Aortic smooth muscle cell (primary cell): ENCODE data around the gene CROCC. TPM values are rescaled to one million over a fixed set of nuclear protein-coding genes. Genes with fewer than 3 reads are reported as not detected.

Source experiments
- total RNA-seq: library from RNA; depleted of rRNA; stranded (reverse); fragments of >200 nt; gene quantifications from 2 replicates; pipeline ENCODE4 v1.2.3, GENCODE V29; 2014

The CROCC gene, protein sequence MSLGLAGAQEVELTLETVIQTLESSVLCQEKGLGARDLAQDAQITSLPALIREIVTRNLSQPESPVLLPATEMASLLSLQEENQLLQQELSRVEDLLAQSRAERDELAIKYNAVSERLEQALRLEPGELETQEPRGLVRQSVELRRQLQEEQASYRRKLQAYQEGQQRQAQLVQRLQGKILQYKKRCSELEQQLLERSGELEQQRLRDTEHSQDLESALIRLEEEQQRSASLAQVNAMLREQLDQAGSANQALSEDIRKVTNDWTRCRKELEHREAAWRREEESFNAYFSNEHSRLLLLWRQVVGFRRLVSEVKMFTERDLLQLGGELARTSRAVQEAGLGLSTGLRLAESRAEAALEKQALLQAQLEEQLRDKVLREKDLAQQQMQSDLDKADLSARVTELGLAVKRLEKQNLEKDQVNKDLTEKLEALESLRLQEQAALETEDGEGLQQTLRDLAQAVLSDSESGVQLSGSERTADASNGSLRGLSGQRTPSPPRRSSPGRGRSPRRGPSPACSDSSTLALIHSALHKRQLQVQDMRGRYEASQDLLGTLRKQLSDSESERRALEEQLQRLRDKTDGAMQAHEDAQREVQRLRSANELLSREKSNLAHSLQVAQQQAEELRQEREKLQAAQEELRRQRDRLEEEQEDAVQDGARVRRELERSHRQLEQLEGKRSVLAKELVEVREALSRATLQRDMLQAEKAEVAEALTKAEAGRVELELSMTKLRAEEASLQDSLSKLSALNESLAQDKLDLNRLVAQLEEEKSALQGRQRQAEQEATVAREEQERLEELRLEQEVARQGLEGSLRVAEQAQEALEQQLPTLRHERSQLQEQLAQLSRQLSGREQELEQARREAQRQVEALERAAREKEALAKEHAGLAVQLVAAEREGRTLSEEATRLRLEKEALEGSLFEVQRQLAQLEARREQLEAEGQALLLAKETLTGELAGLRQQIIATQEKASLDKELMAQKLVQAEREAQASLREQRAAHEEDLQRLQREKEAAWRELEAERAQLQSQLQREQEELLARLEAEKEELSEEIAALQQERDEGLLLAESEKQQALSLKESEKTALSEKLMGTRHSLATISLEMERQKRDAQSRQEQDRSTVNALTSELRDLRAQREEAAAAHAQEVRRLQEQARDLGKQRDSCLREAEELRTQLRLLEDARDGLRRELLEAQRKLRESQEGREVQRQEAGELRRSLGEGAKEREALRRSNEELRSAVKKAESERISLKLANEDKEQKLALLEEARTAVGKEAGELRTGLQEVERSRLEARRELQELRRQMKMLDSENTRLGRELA (N-terminal part only)
- total RNA-seq = 16.7 and 35.9 TPM in 2 replicates

GRCh38 chr1:16921391-16922185 lies at the start of gene CROCC:
Gene CROCC, plus strand, starts transcription at chr1:16921931. Its CDS starts 88 bp downstream, at chr1:16922019.

GRCh38 chr1:16895598-16896315 lies 26.0 kb upstream of the CROCC start, which contains the start of gene RNU1-2:
Gene RNU1-2, plus strand, starts transcription at chr1:16895980.

GRCh38 chr1:16980473-16981268 lies 58.9 kb downstream of the CROCC start, which contains the start of gene MFAP2:
Gene MFAP2, minus strand, starts transcription at chr1:16980620. Its CDS starts 2,347 bp downstream, at chr1:16978273.

DNA sequence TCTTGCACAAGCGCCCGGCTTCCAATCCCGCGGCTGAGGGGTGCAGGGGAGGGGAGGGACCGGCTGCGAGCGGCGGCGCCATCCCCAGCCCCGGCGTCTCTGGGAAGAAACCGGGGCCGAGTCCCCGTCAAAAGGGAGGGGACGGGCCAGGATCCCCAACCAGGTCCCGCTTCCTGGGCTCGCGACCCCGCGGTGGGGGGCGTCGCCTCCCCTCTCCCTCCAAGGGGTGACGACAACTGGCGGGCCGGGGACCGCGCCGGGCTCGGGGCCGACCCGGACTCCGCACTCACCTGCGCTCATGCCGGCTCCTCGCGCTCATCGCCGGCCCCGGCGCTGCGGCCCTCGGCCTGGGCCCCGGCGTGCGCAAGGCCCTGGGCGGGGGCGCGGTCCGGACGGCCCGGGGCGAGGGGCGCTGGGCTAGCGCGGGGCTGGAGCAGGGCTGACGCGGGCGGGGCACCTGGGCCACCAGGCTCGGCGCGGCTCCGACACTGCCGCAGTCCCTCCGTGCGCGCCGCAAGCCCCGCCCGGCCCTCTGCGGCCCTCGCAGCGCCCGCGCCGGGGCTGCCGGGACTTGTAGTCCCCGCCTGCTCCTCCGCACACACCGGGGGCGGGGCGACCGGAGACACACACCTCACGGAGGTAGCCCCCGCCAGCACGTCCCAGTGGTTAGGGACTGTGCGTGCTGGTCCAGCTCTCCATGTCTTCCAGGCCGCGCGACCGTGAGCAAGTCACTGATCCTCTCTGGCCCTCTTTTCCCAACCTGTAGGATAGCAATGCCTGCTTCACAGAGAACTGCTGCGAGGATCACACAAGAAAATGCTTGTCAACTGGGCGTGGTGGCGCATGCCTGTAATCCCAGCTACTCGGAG lies 89.9 kb downstream of the CROCC start, which contains the start of gene ATP13A2:
Gene ATP13A2, minus strand, starts transcription at position 490 of the 869 bp plus-strand sequence. Its CDS starts 190 bp downstream, at position 300.

Other genes starting within 250 kb of the CROCC start
- gene RNU1-4, start 181.4 kb upstream of the CROCC start, total RNA-seq = 565 and 1,390 TPM in 2 replicates
- 565 and 1,390 TPM in 2 replicates for gene RNU1-2, start 26.0 kb upstream of the CROCC start, total RNA-seq
- 18.2 and 24.5 TPM in 2 replicates for gene MFAP2, start 58.7 kb downstream of the CROCC start, total RNA-seq
- 20.7 and 26.5 TPM in 2 replicates for gene ATP13A2, start 90.0 kb downstream of the CROCC start, total RNA-seq
- gene SDHB, start 132.1 kb downstream of the CROCC start, total RNA-seq = 149 and 165 TPM in 2 replicates
- gene PADI2, start 197.5 kb downstream of the CROCC start, total RNA-seq = under 0.01 TPM in 1 of 2 replicates, not detected in the other